HS-5 (cell line): Measurements from ENCODE around the gene GOLGA6C.
"Not testable (repeated sequence)": the region's sequence is repeated elsewhere in the genome, so short reads cannot be mapped to it uniquely, and the experiment has no call there.

Source experiments
- DNase-seq: peaks from one replicate; pipeline ENCODE4 v3.0.0-alpha.2; 2012; ENCODE audit warnings: low read depth

GOLGA6C gene

GRCh38 chr15:75314552-75315290 is 56.6 kb downstream of the GOLGA6C start:
- no peak for DNase-seq

GRCh38 chr15:75319231-75319897 is 61.2 kb downstream of the GOLGA6C start:
- DNase-seq = not testable (repeated sequence)
